GM11168 (cell line): Measurements from ENCODE around the gene TMEM184C.

Experiments used
- in situ Hi-C: fragments of 300-500 bp; cut with MboI; formaldehyde crosslinking; loops from one replicate; pipeline ENCODE4 v1.12.0; 2022; ENCODE audit warnings: low sequenced_read_pairs; ENCODE audit not compliant: unreplicated experiment

The TMEM184C gene

GRCh38 chr4:147596981-147597380 is 20.2 kb upstream of the TMEM184C start:
- in situ Hi-C loops: no loop called here

GRCh38 chr4:147597561-147597960 is 19.6 kb upstream of the TMEM184C start:
- in situ Hi-C loops: no loop called here

GRCh38 chr4:147599206-147599605 is 18.0 kb upstream of the TMEM184C start:
- in situ Hi-C loops: no loop called here

- in situ Hi-C loops: no loop called here
Observed at GRCh38 chr4:147599769-147600168, 17.4 kb upstream of the TMEM184C start.

- in situ Hi-C loops: no loop called here
Observed at GRCh38 chr4:147605499-147605898, 11.7 kb upstream of the TMEM184C start.

- in situ Hi-C loops: no loop called here
Observed at GRCh38 chr4:147607471-147607870, 9.7 kb upstream of the TMEM184C start.

- in situ Hi-C loops: no loop called here
Observed at GRCh38 chr4:147610686-147611085, 6.5 kb upstream of the TMEM184C start.

GRCh38 chr4:147616849-147617172 is 386 bp upstream of the TMEM184C start:
- in situ Hi-C loops: no loop called here

- in situ Hi-C loops: no loop called here
Observed at GRCh38 chr4:147617841-147618691, 869 bp downstream of the TMEM184C start.

- in situ Hi-C loops: no loop called here
Observed at GRCh38 chr4:147620315-147620714, 3.1 kb downstream of the TMEM184C start.

GRCh38 chr4:147625733-147626132 is 8.5 kb downstream of the TMEM184C start:
- in situ Hi-C loops: no loop called here

- in situ Hi-C loops: no loop called here
Observed at GRCh38 chr4:147626903-147627302, 9.7 kb downstream of the TMEM184C start.

GRCh38 chr4:147628415-147628814 is 11.2 kb downstream of the TMEM184C start:
- in situ Hi-C loops: no loop called here

- in situ Hi-C loops: no loop called here
Observed at GRCh38 chr4:147629783-147630730, 12.9 kb downstream of the TMEM184C start.

GRCh38 chr4:147633113-147633512 is 15.9 kb downstream of the TMEM184C start:
- in situ Hi-C loops: no loop called here

- in situ Hi-C loops: no loop called here
Observed at GRCh38 chr4:147633643-147634042, 16.4 kb downstream of the TMEM184C start.

- in situ Hi-C loops: no loop called here
Observed at GRCh38 chr4:147635348-147635747, 18.2 kb downstream of the TMEM184C start.

GRCh38 chr4:147638365-147638764 is 21.2 kb downstream of the TMEM184C start:
- in situ Hi-C loops: no loop called here

GRCh38 chr4:147638942-147639341 is 21.7 kb downstream of the TMEM184C start:
- in situ Hi-C loops: no loop called here

- in situ Hi-C loops: no loop called here
Observed at GRCh38 chr4:147639388-147639787, 22.2 kb downstream of the TMEM184C start.

GRCh38 chr4:147640331-147640730 is 23.1 kb downstream of the TMEM184C start:
- in situ Hi-C loops: no loop called here
